ENCODE measurements around the gene TRIM6. TPM values are rescaled to one million over a fixed set of nuclear protein-coding genes. Genes with fewer than 3 reads are reported as not detected.
"Not testable (repeated sequence)": the region's sequence is repeated elsewhere in the genome, so short reads cannot be mapped to it uniquely, and the experiment has no call there.

The TRIM6 gene
- total RNA-seq, 2 donors from 2014 or later, result 0.40 to 1.7 TPM

- ATAC-seq (no peak), DNase-seq (no peak)
- intact Hi-C loops (cut with DNase I, micrococcal nuclease), result loop anchor here in 1 of 2 donors (10.0 kb wide), 1 partner anchor 87 kb away; the partner anchor contains the start of genes TRIM22 and TRIM5
Measured at GRCh38 chr11:5597953-5598352, 1.5 kb downstream of the TRIM6 start.

GRCh38 chr11:5600374-5600851 lies 4.0 kb downstream of the TRIM6 start:
- peak; percentile 67 to 75 for DNase-seq
- ATAC-seq, result peak; percentile 95
- intact Hi-C loops (cut with DNase I, micrococcal nuclease), result no loop called here

GRCh38 chr11:5602791-5603190 lies 6.4 kb downstream of the TRIM6 start:
- ATAC-seq; intact Hi-C loops (cut with DNase I, micrococcal nuclease): not testable (repeated sequence)

GRCh38 chr11:5603326-5603725 lies 6.9 kb downstream of the TRIM6 start:
- ATAC-seq, result no peak
- intact Hi-C loops (cut with DNase I, micrococcal nuclease), result no loop called here

More at GRCh38 chr11:5602791-5603190, 6.4 kb downstream of the TRIM6 start:
- not testable (repeated sequence) for DNase-seq

GRCh38 chr11:5604896-5605295 lies 8.5 kb downstream of the TRIM6 start:
- ATAC-seq, result no peak
- intact Hi-C loops (cut with DNase I, micrococcal nuclease), result no loop called here
- no peak for DNase-seq

More at GRCh38 chr11:5603326-5603725, 6.9 kb downstream of the TRIM6 start:
- no peak for DNase-seq

GRCh38 chr11:5605849-5606248 lies 9.4 kb downstream of the TRIM6 start:
- DNase-seq (no peak), ATAC-seq (no peak)
- intact Hi-C loops (cut with DNase I, micrococcal nuclease), result no loop called here

- ATAC-seq, result no peak
- no peak for DNase-seq
- intact Hi-C loops (cut with DNase I, micrococcal nuclease), result no loop called here
Measured at GRCh38 chr11:5608808-5609207, 12.4 kb downstream of the TRIM6 start.

GRCh38 chr11:5610446-5610845 lies 14.0 kb downstream of the TRIM6 start:
- ATAC-seq, result no peak
- intact Hi-C loops (cut with DNase I, micrococcal nuclease), result no loop called here
- DNase-seq, result no peak

- ATAC-seq, result no peak
- intact Hi-C loops (cut with DNase I, micrococcal nuclease), result no loop called here
Measured at GRCh38 chr11:5611627-5612026, 15.2 kb downstream of the TRIM6 start.

GRCh38 chr11:5618807-5619206 lies 22.4 kb downstream of the TRIM6 start:
- ATAC-seq, result no peak
- intact Hi-C loops (cut with DNase I, micrococcal nuclease), result no loop called here
- DNase-seq, result no peak

More at GRCh38 chr11:5611627-5612026, 15.2 kb downstream of the TRIM6 start:
- DNase-seq, result no peak

GRCh38 chr11:5620651-5621521 lies 24.4 kb downstream of the TRIM6 start:
- peak in 1 of 2 donors; percentile 42 for DNase-seq
- ATAC-seq, result peak; percentile 87
- intact Hi-C loops (cut with DNase I, micrococcal nuclease), result no loop called here

GRCh38 chr11:5621580-5621979 lies 25.1 kb downstream of the TRIM6 start:
- intact Hi-C loops (cut with DNase I, micrococcal nuclease), result no loop called here
- DNase-seq (no peak), ATAC-seq (no peak)

- intact Hi-C loops (cut with DNase I, micrococcal nuclease), result no loop called here
- no peak for DNase-seq
- ATAC-seq, result no peak
Measured at GRCh38 chr11:5622802-5623201, 26.4 kb downstream of the TRIM6 start.

- ATAC-seq (peak; percentile 89), DNase-seq (peak; percentile 62 to 70)
- intact Hi-C loops (cut with DNase I, micrococcal nuclease), result no loop called here
Measured at GRCh38 chr11:5624489-5625279, 28.2 kb downstream of the TRIM6 start, which contains the start of gene TRIM34. TSS of gene TRIM34 (plus strand) at chr11:5625001. CDS start at chr11:5632332, 7,331 bp downstream.

- DNase-seq (no peak), ATAC-seq (no peak)
- intact Hi-C loops (cut with DNase I, micrococcal nuclease), result no loop called here
Measured at GRCh38 chr11:5625281-5625680, 28.8 kb downstream of the TRIM6 start.

- DNase-seq (no peak), ATAC-seq (no peak)
- intact Hi-C loops (cut with DNase I, micrococcal nuclease), result no loop called here
Measured at GRCh38 chr11:5626196-5626595, 29.8 kb downstream of the TRIM6 start.

GRCh38 chr11:5631417-5631816 lies 35.0 kb downstream of the TRIM6 start:
- ATAC-seq (no peak), DNase-seq (no peak)
- intact Hi-C loops (cut with DNase I, micrococcal nuclease), result no loop called here

GRCh38 chr11:5631969-5632635 lies 35.7 kb downstream of the TRIM6 start:
- ATAC-seq, result no peak
- DNase-seq, result no peak
- intact Hi-C loops (cut with DNase I, micrococcal nuclease), result no loop called here

- intact Hi-C loops (cut with DNase I, micrococcal nuclease), result no loop called here
- DNase-seq (no peak), ATAC-seq (no peak)
Measured at GRCh38 chr11:5639953-5640352, 43.5 kb downstream of the TRIM6 start.

All from left colon (tissue), 2 donors.